GM12891 (cell line): ENCODE measurements around the gene TACC3.

Source experiments
- DNase-seq: peaks from one replicate; pipeline ENCODE4 v3.0.0; 2011; ENCODE audit warnings: low spot score; ENCODE audit not compliant: insufficient read length
- FAIRE-seq: peaks from 2 replicates; lab custom pipeline; 2011; peaks lifted over from hg19 to GRCh38; lab: Jason Lieb, UNC
- PAX5 ChIP-seq: IDR thresholded peaks from 2 replicates; pipeline ENCODE4 v1.6.1; 2011; ENCODE audit warnings: low read length, moderate library complexity, mild to moderate bottlenecking; ENCODE audit not compliant: insufficient read depth, severe bottlenecking
- POLR2A ChIP-seq: IDR thresholded peaks from 2 replicates; pipeline ENCODE4 v1.6.1; 2011; ENCODE audit warnings: low read depth, low read length, control low read depth
- POLR2AphosphoS5 ChIP-seq: IDR thresholded peaks from 2 replicates; pipeline ENCODE4 v1.6.1; 2011; ENCODE audit warnings: low read depth, low read length, control low read depth
- POU2F2 ChIP-seq: IDR thresholded peaks from 2 replicates; pipeline ENCODE4 v1.6.1; 2011; ENCODE audit warnings: low read depth, mild to moderate bottlenecking, control low read depth, low read length, moderate library complexity
- SPI1 ChIP-seq: IDR thresholded peaks from 2 replicates; pipeline ENCODE4 v1.6.1; 2011; ENCODE audit warnings: low read depth, low read length, control low read depth
- TAF1 ChIP-seq: IDR thresholded peaks from 2 replicates; pipeline ENCODE4 v1.6.1; 2011; ENCODE audit warnings: low read depth, low read length, control low read depth

TACC3 gene

DNA sequence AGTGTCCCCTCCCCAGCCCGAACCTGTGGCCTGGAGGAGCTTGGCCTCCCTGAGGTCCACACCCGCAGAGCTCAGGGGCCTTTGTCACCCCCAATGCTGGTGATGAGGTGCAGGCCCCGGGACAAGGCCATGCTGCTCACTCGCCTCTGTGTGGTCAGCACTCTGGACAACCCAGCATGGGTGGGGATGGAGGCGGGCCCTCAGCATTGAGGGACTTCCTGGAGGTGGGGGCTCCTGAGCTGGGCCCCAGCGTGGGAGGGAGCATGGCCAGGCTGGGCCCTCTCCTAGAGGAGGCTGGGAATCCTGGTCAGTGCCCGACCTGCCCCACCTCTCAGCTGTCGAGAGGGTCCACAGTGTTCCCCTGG is 30.6 kb downstream of the TACC3 start:
- DNase-seq, result no peak
- TF ChIP-seq POLR2AphosphoS5, result no peak
- TF ChIP-seq POU2F2, result no peak
- no peak for TF ChIP-seq PAX5
- no peak for TF ChIP-seq POLR2A
- no peak for TF ChIP-seq SPI1
- no peak for TF ChIP-seq TAF1

DNA sequence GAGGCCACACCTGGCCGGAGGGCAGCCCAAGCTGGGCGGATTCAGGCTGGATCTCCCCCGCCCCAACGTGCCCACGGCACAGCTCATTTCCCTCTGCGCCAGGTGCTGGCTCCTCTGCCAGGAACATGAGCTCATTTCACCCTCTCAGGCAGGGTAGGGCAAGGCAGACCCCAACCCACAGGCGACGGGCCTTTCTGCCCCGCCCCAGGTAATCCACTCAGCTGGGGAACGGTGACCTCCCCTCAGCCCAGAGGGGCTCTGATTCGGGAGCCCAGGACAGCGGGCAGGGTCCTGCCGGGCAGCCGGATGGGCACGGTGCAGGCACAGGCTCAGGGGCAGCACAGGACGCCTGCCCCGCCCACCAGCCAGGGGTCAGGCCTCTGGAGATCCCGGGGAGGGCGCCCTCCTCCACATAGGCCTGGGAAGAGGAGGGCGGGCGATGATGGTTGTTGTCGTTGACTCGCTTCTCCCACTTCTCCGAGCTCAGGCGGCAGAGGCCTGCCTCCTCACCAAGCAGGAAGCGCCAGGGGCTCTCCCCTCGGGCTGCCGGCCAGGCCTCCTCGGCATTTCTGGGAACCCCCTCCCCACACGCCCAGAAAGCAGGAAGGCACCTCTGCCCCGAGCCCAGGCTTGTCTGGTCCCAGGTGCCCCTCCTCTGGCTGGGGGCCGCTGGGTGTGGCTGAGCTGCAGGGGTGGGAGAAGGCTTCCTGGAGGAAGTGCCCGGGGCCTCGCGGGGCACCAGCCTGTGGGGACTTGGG is 31.1 kb downstream of the TACC3 start:
- DNase-seq (no peak), FAIRE-seq (peak; percentile 55)
- TF ChIP-seq POLR2A (no peak), PAX5 (no peak), SPI1 (no peak), TAF1 (no peak), POU2F2 (no peak), POLR2AphosphoS5 (no peak)

More for the DNA sequence above, 30.6 kb downstream of the TACC3 start:
- no peak for FAIRE-seq

DNA sequence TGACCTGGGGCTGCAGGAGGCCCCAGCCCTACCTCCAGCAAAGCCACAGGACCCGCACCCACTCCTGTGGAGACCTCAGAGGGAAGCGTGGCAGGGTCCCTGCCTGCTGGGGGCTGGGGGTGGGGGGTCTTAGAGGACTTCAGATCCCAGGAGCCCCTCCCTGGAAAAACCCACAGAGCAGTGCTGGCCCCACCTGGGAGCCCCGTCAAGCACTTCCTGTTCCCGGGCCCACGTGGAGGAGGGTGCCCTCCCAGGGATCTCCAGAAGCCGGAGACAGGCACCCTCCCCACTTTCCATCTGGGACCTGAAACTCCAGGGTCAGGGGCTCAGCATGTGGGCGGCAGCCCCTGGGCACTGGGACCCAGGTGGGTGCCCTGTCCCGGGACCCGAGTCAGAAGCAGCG is 32.0 kb downstream of the TACC3 start:
- DNase-seq, result no peak
- no peak for FAIRE-seq
- TF ChIP-seq SPI1 (no peak), TAF1 (no peak), POLR2AphosphoS5 (no peak), POLR2A (no peak), PAX5 (no peak), POU2F2 (no peak)

DNA sequence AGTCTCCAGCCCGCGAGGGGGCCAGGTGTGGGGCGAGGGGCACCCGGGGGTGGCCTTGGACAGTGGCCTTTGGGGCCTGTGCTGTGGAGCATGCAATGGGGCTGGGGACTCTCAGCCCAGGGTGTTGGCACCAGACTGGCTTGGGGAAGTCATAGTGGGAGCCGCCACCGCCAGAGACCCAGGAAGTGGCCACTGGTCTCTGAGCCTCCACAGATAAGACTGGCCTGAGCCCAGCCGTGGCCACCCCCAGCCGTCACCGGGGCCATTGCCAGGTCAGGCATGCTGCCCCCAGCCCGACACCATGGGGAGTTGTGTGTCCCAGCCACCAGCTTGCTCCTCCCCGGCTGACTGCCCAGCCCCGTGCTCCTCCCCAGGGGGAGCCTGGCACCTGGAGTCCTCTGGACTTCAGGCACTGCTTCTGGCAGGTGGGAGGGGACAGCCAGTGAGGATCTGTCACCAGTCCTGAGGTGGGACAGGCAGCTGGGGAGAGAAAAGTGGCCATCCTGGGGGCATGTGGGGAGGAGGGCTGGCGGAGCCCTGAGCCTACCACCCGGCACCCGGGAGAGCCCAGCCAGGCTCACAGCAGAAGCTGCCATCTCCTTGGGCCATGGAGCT is 32.5 kb downstream of the TACC3 start:
- FAIRE-seq (no peak), DNase-seq (no peak)
- TF ChIP-seq POLR2A (no peak), PAX5 (no peak), SPI1 (no peak), TAF1 (no peak), POU2F2 (no peak), POLR2AphosphoS5 (no peak)

DNA sequence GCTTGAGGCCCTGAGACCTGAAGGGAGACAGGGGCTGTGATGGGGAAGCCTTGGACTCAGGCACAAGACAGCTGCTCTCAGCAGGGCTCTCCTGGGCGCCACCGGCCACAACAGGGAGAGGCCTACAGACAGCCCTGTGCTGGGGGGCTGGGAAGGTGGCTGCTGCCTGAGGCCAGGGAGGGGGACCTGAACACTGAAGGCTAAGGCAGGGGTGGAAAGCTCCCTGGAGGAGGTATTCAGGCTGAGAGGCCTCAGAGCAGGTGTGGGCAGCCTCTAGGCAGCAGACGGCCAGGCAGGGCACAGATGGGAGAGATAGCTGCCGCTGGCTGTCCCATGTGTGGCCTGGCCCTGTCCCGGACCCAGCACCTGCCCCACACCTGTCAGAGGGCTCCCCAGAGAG is 33.0 kb downstream of the TACC3 start:
- no peak for FAIRE-seq
- no peak for DNase-seq

DNA sequence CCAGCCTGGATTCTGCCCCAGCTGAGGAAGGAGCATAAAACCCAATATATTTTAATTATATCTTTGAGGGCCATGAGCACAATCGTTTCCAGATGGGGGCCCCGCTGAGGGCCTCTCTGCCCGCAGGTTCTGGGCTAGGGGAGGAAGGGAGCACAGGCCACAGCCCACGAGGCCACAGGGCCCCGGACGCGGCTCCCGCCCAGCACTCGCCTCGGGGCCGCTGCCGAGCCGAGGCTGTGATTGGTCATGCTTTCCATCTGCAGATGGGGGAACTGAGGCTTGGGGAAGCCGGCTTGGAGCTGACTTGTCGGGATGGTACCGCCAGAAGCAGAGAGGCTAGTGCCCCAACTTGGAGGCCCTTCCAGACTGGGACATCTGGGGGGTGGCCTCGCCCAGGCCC is 34.0 kb downstream of the TACC3 start:
- no peak for FAIRE-seq

More for the DNA sequence above, 33.0 kb downstream of the TACC3 start:
- TF ChIP-seq POU2F2, result no peak
- TF ChIP-seq PAX5, result no peak
- TF ChIP-seq POLR2A, result no peak
- TF ChIP-seq POLR2AphosphoS5, result no peak
- no peak for TF ChIP-seq SPI1
- TF ChIP-seq TAF1, result no peak

DNA sequence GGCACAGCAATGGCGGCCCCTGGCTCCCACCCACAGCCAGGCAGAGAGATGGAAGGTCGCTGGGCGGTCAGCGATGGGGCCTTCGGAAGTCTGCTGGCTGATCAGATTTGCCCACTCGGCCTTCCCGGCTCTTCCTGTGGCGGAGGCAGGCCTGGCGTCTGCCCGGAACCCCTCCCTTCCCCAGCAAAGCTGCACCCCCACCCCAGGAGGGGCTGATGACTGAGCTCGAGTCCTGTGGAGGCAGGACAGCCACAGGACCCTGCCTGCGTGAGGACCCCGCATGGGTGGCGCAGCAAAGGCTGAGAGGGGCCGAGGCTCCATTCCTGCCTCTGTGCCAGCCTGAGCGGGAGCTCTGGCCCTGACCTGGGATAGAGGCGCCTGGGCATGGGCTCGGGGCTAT is 34.8 kb downstream of the TACC3 start:
- no peak for TF ChIP-seq POLR2AphosphoS5
- no peak for TF ChIP-seq POLR2A
- no peak for TF ChIP-seq TAF1
- TF ChIP-seq POU2F2, result no peak
- no peak for TF ChIP-seq SPI1
- no peak for TF ChIP-seq PAX5
- FAIRE-seq (no peak), DNase-seq (no peak)

More for the DNA sequence above, 34.0 kb downstream of the TACC3 start:
- no peak for TF ChIP-seq POLR2A
- TF ChIP-seq TAF1, result no peak
- TF ChIP-seq POLR2AphosphoS5, result no peak
- no peak for DNase-seq

DNA sequence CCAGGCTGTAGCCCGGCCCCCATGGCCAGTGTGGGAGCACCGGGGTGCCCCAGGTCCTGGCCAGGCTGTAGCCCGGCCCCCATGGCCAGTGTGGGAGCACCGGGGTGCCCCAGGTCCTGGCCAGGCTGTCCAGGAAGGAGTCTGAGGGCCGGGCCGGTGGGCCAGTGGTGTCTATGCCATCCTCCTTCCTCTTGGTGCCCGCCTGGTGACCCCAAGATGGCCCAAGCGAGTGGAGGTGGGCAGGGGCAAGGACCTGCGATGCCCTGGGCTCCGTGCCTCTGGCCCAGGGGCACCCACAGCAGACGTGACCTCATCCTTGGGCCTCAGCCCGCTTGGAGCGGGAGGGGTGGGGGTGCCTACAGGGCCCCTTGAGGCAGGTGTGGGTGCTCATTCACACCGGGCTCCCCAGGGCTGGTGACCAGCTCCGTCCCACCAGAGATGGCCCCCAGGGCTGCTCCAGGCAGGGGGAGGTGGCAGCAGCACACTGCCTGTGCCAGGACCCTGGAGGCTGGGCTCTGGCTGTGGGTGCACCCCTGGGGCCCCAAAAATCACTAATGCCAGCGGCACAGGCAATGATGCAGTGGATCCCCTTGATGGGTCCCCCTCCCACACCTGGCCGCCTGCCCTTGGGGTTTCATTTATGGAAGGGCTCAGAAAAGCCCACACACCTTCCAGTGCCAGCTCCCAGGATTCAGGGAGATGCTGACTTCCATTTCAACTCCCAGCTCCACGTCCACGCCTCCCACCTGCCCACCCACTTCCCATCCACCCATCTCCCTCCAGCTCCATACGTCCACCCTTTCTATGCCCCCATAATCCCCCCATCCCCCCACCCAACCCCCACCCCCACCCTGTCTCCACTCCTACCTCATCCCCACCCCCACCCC is 35.8 kb downstream of the TACC3 start:
- DNase-seq, result no peak
- FAIRE-seq, result no peak
- no peak for TF ChIP-seq PAX5
- TF ChIP-seq POU2F2, result no peak
- TF ChIP-seq SPI1, result no peak
- TF ChIP-seq POLR2AphosphoS5, result no peak
- TF ChIP-seq TAF1, result no peak
- TF ChIP-seq POLR2A, result no peak

DNA sequence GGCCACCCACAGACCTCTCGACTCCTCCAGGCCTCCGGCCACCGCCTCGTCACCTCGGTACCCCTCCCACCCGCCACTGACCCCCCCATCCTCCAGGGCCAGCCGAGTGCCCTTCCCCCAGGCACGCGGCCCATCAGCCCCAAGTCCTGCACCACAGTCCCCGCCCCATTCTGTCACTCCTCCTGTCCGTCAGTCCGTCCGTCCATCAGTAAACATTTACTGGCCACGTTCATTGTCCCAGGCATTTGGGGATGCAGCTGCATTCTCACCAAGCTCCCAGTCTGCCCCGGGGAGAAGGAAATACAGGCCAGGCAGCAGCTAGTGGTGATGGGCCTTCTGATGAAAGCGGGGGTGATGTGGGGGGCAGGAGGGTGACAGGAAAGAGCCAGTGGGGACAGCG is 36.5 kb downstream of the TACC3 start:
- FAIRE-seq (no peak), DNase-seq (no peak)
- TF ChIP-seq TAF1, result no peak
- TF ChIP-seq POLR2A, result no peak
- TF ChIP-seq POU2F2, result no peak
- no peak for TF ChIP-seq PAX5
- no peak for TF ChIP-seq POLR2AphosphoS5
- no peak for TF ChIP-seq SPI1
